Ishikawa (cell line): ENCODE results near the gene DAZAP2.

ENCODE experiments used
- CEBPB ChIP-seq: IDR thresholded peaks from 2 replicates; pipeline ENCODE4 v1.6.1; 2012
- CREB1 ChIP-seq: IDR thresholded peaks from 2 replicates; pipeline ENCODE4 v1.6.1; 2012; ENCODE audit warnings: low read depth
- EGR1 ChIP-seq: IDR thresholded peaks from 2 replicates; pipeline ENCODE4 v1.6.1; 2012
- EP300 ChIP-seq: IDR thresholded peaks from 2 replicates; pipeline ENCODE4 v1.6.1; 2012; ENCODE audit warnings: borderline replicate concordance
- FOXM1 ChIP-seq: IDR thresholded peaks from 2 replicates; pipeline ENCODE4 v1.6.1; 2012; ENCODE audit warnings: low read depth, borderline replicate concordance
- NFIC ChIP-seq: IDR thresholded peaks from 2 replicates; pipeline ENCODE4 v1.6.1; 2012
- RAD21 ChIP-seq: IDR thresholded peaks from 2 replicates; pipeline ENCODE4 v1.6.1; 2012; ENCODE audit warnings: low read depth
- REST ChIP-seq: IDR thresholded peaks from 2 replicates; pipeline ENCODE4 v1.6.1; 2012; ENCODE audit warnings: low read depth, mild to moderate bottlenecking
- TAF1 ChIP-seq: IDR thresholded peaks from 2 replicates; pipeline ENCODE4 v1.6.1; 2012; ENCODE audit warnings: low read depth, mild to moderate bottlenecking
- TCF12 ChIP-seq: IDR thresholded peaks from 2 replicates; pipeline ENCODE4 v1.6.1; 2012; ENCODE audit warnings: low read depth
- TEAD4 ChIP-seq: IDR thresholded peaks from 2 replicates; pipeline ENCODE4 v1.6.1; 2012
- YY1 ChIP-seq: IDR thresholded peaks from 2 replicates; pipeline ENCODE4 v1.6.1; 2012; ENCODE audit warnings: low read depth
- ZBTB7A ChIP-seq: IDR thresholded peaks from 2 replicates; pipeline ENCODE4 v1.6.1; 2012; ENCODE audit warnings: low read depth
- TF ChIP-seq, protein P1 (sequence below): IDR thresholded peaks from 2 replicates; pipeline ENCODE4 v1.6.1; 2012
- TF ChIP-seq, protein P2 (sequence below): IDR thresholded peaks from 2 replicates; pipeline ENCODE4 v1.6.1; 2012

Gene DAZAP2

DNA sequence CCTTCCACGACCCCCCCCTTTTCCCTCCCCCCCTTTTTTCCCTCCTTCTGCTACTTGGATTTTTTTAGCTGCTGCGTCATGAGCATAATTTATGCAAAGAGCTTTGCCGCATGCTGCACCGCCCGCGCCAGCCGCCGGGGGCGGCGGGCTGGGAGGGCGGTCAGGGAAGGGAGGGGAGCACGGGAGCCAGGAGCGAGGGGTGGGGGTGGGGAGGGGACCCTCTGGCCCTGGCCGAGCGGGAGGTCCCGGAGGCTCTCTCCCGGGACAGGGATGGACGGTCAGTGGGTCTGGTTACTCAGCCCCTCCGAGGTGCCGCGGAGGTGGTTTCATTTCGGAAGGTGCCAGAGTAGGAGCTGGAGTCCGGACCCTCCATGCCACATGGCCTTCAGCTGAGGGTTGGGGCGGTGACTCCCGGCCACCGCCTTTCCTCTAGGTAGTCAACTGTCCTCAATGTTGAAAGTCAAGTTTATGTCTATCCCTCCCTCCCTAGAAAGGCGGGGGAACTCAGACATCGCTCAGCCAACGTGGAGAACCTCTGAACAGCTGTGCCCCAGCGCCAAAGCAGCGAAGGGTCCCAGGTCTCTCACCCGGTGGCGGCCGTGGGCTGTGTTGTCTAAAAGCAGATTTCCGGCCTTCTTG is 20.5 kb upstream of the DAZAP2 start, which contains the start of gene POU6F1:
POU6F1 (minus strand) TSS at position 95 of the 639 bp plus-strand sequence. CDS start 11,226 bp downstream, outside the sequence.
- TF ChIP-seq CEBPB (no peak), RAD21 (no peak), EGR1 (peak; percentile 69), FOXM1 (no peak), YY1 (peak; percentile 27; the same call in 1 of the 2 replicates), TAF1 (peak; percentile 37), TCF12 (peak; percentile 46), NFIC (no peak), TEAD4 (0 out of 2 replicates have a peak, but pooled peaks have one; percentile 20), EP300 (no peak), CREB1 (0 out of 2 replicates have a peak, but pooled peaks have one; percentile 49), ZBTB7A (peak; percentile 98)
- TF ChIP-seq, protein P1, sequence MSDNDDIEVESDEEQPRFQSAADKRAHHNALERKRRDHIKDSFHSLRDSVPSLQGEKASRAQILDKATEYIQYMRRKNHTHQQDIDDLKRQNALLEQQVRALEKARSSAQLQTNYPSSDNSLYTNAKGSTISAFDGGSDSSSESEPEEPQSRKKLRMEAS, result peak; percentile 81
- TF ChIP-seq, protein P2, sequence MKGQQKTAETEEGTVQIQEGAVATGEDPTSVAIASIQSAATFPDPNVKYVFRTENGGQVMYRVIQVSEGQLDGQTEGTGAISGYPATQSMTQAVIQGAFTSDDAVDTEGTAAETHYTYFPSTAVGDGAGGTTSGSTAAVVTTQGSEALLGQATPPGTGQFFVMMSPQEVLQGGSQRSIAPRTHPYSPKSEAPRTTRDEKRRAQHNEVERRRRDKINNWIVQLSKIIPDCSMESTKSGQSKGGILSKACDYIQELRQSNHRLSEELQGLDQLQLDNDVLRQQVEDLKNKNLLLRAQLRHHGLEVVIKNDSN, result no peak; the same call in 1 of the 2 replicates

DNA sequence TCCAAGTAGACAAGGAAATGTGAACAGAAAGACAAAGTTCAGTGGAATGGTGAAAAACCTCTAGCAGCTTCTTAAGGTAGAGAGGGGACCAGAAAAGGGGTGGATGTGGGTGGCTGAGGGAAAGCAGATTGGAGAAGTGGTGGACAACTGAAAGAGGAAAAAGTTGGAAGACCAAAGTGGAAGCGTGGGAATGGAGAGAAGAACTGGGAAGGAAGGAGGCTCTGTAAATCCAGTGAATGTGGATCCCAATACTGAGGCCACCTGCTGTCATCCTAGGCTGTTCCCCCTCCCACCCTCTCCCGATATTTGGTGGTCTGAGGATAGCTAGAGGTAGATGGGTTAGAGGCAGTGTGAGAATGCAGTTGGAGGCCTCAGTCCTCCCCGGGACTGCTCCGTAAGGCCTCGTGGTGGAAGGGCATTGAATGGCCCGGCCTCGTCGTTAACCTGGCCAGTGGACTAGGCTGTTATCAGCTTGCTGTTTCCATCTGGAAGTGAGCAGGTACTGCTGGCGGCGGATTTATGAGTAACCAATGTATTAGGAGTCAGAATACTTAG is 19.9 kb upstream of the DAZAP2 start:
- no peak for TF ChIP-seq TCF12

GRCh38 chr12:51219322-51219721 is 19.3 kb upstream of the DAZAP2 start:
- TF ChIP-seq TAF1 (no peak), TCF12 (no peak), EP300 (no peak), ZBTB7A (no peak), NFIC (no peak), CEBPB (no peak), TEAD4 (no peak), CREB1 (no peak), FOXM1 (no peak), RAD21 (no peak), EGR1 (no peak), YY1 (no peak), REST (no peak)
- TF ChIP-seq, protein P2, result no peak
- TF ChIP-seq, protein P1, result no peak

DNA sequence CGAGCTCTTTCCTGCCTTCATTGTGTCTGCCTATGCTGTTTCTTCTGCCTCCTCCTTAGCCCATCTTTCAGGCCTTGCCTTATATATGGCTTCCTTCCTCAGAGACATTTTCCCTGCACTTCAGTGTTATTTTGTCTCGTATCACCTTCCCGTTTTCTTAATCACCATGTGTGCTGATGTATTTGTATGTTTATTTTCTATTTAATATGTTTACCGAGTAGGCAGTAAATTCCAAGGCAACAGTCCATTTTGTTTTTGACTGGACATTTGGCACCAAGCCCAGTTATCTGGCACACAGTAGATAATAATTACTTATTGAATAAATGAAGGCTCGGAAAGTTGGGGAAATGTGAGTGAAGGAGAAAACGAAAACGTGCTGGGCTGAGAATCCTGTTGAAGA is 16.2 kb upstream of the DAZAP2 start:
- TF ChIP-seq NFIC (peak; percentile 42), REST (no peak), EP300 (no peak), CEBPB (no peak)
- TF ChIP-seq, protein P2, result no peak

GRCh38 chr12:51224625-51225024 is 14.0 kb upstream of the DAZAP2 start:
- TF ChIP-seq, protein P2, result no peak

DNA sequence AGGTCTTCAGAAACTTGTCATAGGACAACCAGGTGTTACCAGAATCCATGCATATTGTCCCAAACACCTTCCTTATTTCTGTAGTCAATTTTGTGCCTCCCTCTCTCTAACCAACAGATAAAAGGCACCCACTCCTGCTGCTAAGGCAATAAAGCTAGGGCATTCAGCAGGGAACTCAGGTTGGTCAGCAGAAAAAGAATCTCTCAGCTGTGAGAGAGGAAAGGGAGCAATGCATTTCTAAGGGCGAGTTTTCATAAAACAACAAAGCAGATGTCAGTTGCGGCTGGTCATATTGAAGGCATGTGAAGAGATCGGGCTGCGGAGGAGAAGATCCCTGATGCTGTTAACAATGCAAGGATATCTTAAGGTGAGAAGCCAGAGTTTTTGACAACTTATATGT is 13.4 kb upstream of the DAZAP2 start:
- TF ChIP-seq, protein P1, result no peak
- TF ChIP-seq NFIC (no peak), TEAD4 (no peak), ZBTB7A (no peak), REST (no peak), EGR1 (no peak), EP300 (no peak), CEBPB (no peak), YY1 (no peak), FOXM1 (no peak), TAF1 (no peak), CREB1 (no peak), RAD21 (no peak), TCF12 (no peak)
- TF ChIP-seq, protein P2, result no peak
